Small intestine (tissue), 7 donors: ENCODE results near the gene LRRC8B. TPM values are rescaled to one million over a fixed set of nuclear protein-coding genes. Genes with fewer than 3 reads are reported as not detected.

ENCODE experiments used
- DNase-seq, 2 donors: peaks; one replicate each; pipeline versions ENCODE4 v3.0.0 to v3.0.0-alpha.2; 2013
- FAIRE-seq: peaks from 2 replicates; lab custom pipeline; 2012; peaks lifted over from hg19 to GRCh38; lab: Jason Lieb, UNC
- H3K27ac ChIP-seq, 3 donors: one replicate each; pipeline ENCODE4 v1.5.1; 2013; ENCODE audit warnings: low read length in 2 of 3, mild to moderate bottlenecking in 2 of 3, control low read depth in 1 of 3, inconsistent platforms in 1 of 3, low read depth in 1 of 3, moderate library complexity in 1 of 3
- H3K27me3 ChIP-seq, 3 donors: one replicate each; pipeline ENCODE4 v1.6.1; 2013; ENCODE audit warnings: low read length in 3 of 3, inconsistent platforms in 1 of 3; ENCODE audit not compliant: control insufficient read depth in 3 of 3, insufficient read depth in 3 of 3
- H3K36me3 ChIP-seq, 3 donors: one replicate each; pipeline ENCODE4 v1.6.1; 2013; ENCODE audit warnings: low read length in 3 of 3, inconsistent platforms in 1 of 3, low read depth in 1 of 3, mild to moderate bottlenecking in 1 of 3, moderate library complexity in 1 of 3; ENCODE audit not compliant: control insufficient read depth in 3 of 3, insufficient read depth in 2 of 3
- H3K4me1 ChIP-seq, 3 donors: one replicate each; pipeline ENCODE4 v1.6.1; 2013; ENCODE audit warnings: low read length in 2 of 3, inconsistent platforms in 1 of 3, low read depth in 1 of 3, mild to moderate bottlenecking in 1 of 3, moderate library complexity in 1 of 3; ENCODE audit not compliant: control insufficient read depth in 3 of 3, insufficient read depth in 2 of 3
- H3K4me3 ChIP-seq, 3 donors: one replicate each; pipeline ENCODE4 v1.5.1; 2013; ENCODE audit warnings: low read length in 3 of 3, control low read depth in 1 of 3, inconsistent platforms in 1 of 3, low read depth in 1 of 3, mild to moderate bottlenecking in 1 of 3, moderate library complexity in 1 of 3
- H3K9me3 ChIP-seq, 2 donors: one replicate each; pipeline ENCODE4 v1.6.1; 2013; ENCODE audit warnings: low read depth in 1 of 2, low read length in 1 of 2; ENCODE audit not compliant: control insufficient read depth in 2 of 2, insufficient read depth in 1 of 2
- WGBS, 3 donors: extraction: QIAGEN DNeasy Blood & Tissue Kit; methylation state at CpG; one replicate each; pipeline ENCODE4 v1.1.7; 2013; 5-methylcytosine and 5-hydroxymethylcytosine counted together
- polyA plus RNA-seq, 4 donors: library from polyadenylated mRNA; stranded (reverse) in 3 of 4; unstranded in 1 of 4; fragments of 200-250 nt in 3 of 4; fragments of 120-200 nt in 1 of 4; gene quantifications; one replicate each; pipeline versions ENCODE4 v1.2.1 to v1.2.3, GENCODE V29; 2013
- donor health status: healthy with polysubstance abuse.
- donor health status: control.
- donor health status: control.
- donor health status: Bipolar disorder and iron deficiency.
- donor health status: healthy.

LRRC8B gene
- polyA plus RNA-seq, 4 donors: 1.6 to 8.4 (median 4.2) TPM

DNA sequence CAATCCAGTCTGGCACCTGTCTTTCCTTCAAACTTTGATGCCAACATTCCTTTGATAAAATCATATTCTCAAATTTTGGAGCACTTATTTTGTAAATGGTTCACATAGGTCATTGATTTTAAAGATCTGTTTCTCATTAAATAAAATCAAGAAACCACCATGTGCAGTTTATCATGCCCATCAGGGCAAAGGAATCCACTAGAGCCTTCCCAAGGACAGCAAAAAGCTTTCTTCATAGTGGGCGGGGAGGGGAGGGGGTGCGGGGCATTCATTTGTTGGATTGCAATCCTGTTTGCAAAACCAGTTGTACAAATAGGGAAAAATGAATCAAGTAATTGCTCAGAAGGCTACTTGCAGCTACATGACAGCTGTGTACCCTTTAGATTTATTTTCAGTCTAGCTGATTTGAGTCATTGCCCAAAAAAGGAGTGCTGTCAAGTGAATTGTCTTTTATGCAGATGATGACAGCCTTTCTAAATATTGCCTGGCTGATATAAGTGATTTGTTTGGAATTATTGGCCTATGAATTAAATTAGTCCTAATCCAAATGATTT is 23.0 kb downstream of the LRRC8B start:
- WGBS, 3 donors: 67 to 80% (median 71%) methylated on average over 2 of the region's 2 CpGs
- no peak for FAIRE-seq
- H3K27ac ChIP-seq: no peak overlapping the region

DNA sequence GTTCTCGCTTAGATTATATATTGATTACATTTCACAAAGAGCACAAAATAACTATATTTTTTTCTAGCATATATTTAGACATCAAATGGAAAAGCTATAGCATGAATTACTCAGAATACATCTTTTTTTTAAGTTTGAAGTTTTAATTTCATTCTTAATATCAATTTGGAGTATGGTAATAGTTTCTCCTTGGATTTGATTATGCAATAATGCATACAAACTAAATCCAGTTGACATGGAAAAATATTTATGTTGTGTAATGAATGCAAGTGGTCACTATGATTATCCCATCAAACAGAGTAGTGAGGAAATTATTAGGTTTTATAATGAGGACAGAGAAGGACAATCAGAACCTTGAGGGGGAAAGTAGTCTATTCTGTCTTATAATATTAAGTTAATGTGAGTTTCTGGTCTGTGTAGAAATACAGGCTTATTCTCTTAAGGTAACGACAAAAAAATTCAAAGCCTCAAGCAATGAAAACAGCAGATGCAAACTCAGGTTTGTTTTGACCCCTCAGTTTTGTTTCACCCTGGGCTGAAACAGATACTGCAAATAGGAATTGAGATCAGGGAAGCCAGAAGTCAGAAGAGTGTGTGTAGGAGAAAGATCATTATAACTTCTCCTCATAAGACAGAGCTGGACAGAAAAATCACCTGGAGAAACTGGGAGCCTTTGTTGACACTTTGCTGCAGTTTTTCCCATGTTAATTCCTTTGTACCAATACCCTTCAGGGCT is 23.7 kb downstream of the LRRC8B start:
- no peak overlapping the region for H3K27ac ChIP-seq
- no peak overlapping the region for H3K4me3 ChIP-seq
- DNase-seq (no peak), FAIRE-seq (no peak)
- peaks cover 0 to 21% (median 9%) of the 10 kb centered on the region in 3 donors for H3K4me1 ChIP-seq
- H3K27me3 ChIP-seq: no peaks in the 10 kb centered on the region
- H3K36me3 ChIP-seq: peaks cover 0 to 1% (median 0%) of the 10 kb centered on the region in 3 donors
- H3K9me3 ChIP-seq: no peaks in the 10 kb centered on the region
- 90 to 97% (median 93%) methylated on average over 2 of the region's 2 CpGs for WGBS, 3 donors

More for the DNA sequence above, 23.0 kb downstream of the LRRC8B start:
- H3K36me3 ChIP-seq: peaks cover 0 to 1% (median 0%) of the 10 kb centered on the region in 3 donors
- no peaks in the 10 kb centered on the region for H3K9me3 ChIP-seq
- H3K4me3 ChIP-seq: no peak overlapping the region
- H3K4me1 ChIP-seq: peaks cover 0 to 21% (median 9%) of the 10 kb centered on the region in 3 donors
- no peak for DNase-seq
- H3K27me3 ChIP-seq: no peaks in the 10 kb centered on the region

DNA sequence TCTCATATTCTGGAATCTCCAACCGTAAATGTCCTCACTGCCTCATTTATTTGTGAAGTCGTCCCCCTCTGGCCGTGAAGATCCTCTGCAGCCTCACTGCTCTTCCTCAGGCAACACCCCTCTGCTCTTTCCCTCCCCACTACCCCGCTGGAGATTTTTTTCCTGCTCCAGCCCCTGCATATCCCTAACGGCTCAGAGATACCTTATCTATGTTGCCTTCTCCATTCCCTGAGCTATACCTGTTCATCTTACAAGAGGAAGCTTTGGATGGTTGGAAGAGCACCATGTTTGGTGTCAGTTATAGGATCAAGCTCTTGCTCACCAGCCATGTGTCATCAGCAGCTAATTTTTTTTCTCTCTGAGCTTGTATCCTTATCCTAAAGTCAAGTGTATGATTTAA is 26.4 kb downstream of the LRRC8B start:
- no peak for FAIRE-seq
- peaks cover 0 to 1% (median 0%) of the 10 kb centered on the region in 3 donors for H3K36me3 ChIP-seq
- H3K4me1 ChIP-seq: peaks cover 0 to 13% (median 9%) of the 10 kb centered on the region in 3 donors
- peak in 1 of 2 donors; percentile 31 for DNase-seq
- peak overlapping the region in 1 of 3 donors; percentile 24 for H3K4me3 ChIP-seq
- 14 to 64% (median 58%) methylated on average over 5 of the region's 5 CpGs for WGBS, 3 donors
- H3K27me3 ChIP-seq: no peaks in the 10 kb centered on the region
- peak overlapping the region in 1 of 3 donors; percentile 60 for H3K27ac ChIP-seq
- H3K9me3 ChIP-seq: no peaks in the 10 kb centered on the region

DNA sequence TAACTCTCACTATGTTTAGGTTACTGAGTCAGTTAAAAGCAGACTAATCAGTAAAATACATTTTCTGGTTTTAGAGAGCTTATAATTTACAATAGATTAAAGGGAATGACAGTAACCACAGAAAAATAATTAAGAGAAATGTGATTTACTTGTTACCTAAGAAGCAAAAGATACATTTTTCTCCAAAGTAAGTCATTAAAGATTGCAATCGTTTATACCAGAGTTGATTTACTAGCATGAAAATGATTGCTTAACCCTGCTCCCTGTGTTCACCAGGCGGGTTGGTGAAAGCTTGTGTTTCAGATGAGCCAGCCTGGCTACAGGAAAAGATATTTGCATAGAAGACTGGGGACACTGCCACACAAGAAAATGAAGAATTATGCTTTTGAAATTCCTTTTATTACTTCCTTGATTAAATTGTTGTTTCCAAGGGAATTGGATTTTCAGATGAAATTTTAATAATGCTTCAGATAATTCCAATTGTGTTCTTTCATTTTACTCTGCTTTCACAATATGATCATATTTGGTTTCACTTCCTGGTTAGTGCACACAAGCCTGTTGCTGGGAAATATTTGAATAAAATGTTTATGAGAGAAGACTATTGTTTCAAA is 27.9 kb downstream of the LRRC8B start:
- peaks cover 0 to 8% (median 5%) of the 10 kb centered on the region in 3 donors for H3K4me1 ChIP-seq
- H3K4me3 ChIP-seq: no peak overlapping the region
- whole genome bisulfite sequencing, 3 donors: 8 to 17% (median 13%) methylated on average over 2 of the region's 2 CpGs
- H3K27ac ChIP-seq: peak overlapping the region; percentile 55 to 78 (median 60)
- H3K27me3 ChIP-seq: no peaks in the 10 kb centered on the region
- peak; percentile 60 to 68 for DNase-seq
- H3K36me3 ChIP-seq: peaks cover 0 to 1% (median 0%) of the 10 kb centered on the region in 3 donors
- peak; percentile 81 for FAIRE-seq
- no peaks in the 10 kb centered on the region for H3K9me3 ChIP-seq

DNA sequence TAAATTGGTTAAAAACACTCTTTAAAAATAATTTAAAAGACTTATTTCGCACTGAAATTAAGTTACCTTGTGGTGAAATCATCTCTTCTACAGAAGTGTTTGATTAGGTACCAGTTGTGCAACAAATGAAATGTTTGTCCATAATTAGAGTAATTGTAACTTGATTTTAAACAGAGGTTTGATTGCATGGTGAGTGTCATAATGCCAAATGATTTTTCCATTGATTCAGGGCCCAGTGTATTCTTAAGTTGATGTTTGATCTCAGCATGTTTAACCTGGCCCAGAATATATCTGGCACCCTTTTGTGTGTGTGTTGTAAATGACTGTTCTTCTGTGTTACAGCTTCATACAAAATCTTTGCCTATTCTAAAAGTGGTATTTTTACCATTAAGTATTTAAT is 28.5 kb downstream of the LRRC8B start:
- Histone ChIP-seq H3K9me3 (no peaks in the 10 kb centered on the region), H3K27ac (peak overlapping the region in 1 of 3 donors; percentile 55), H3K4me1 (peaks cover 0 to 5% (median 5%) of the 10 kb centered on the region in 3 donors), H3K27me3 (no peaks in the 10 kb centered on the region), H3K4me3 (no peak overlapping the region), H3K36me3 (peaks cover 0 to 1% (median 0%) of the 10 kb centered on the region in 3 donors)
- DNase-seq (peak in 1 of 2 donors; percentile 13), FAIRE-seq (no peak)
- WGBS, 3 donors: 95 to 98% (median 95%) methylated on average over 1 of the region's 1 CpG

DNA sequence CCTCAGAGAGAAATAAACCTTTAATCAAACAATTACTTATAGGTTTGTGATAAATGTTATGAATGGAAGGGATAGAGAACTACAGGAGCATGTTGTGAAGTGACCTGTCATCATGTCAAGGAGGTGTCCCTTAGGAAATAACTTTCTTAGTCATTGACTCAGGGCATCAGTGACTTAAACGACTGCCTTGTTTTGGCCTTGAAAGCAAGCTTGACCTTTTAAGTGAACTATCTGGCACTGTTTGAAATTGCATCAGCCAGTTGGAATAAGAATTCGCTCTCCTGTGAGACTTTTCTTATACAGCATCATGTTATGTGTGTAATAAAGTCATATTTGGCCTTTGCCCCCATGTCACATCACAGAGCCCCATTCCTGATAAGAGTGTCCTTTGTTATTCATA is 30.9 kb downstream of the LRRC8B start:
- H3K36me3 ChIP-seq: peaks cover 0 to 3% (median 2%) of the 10 kb centered on the region in 3 donors
- no peaks in the 10 kb centered on the region for H3K27me3 ChIP-seq
- H3K9me3 ChIP-seq: no peaks in the 10 kb centered on the region
- H3K4me3 ChIP-seq: no peak overlapping the region
- DNase-seq: peak; percentile 32 to 36
- H3K27ac ChIP-seq: no peak overlapping the region
- peaks cover 0 to 5% (median 0%) of the 10 kb centered on the region in 3 donors for H3K4me1 ChIP-seq
- FAIRE-seq: no peak
- WGBS, 3 donors: 18 to 51% (median 35%) methylated on average over 2 of the region's 2 CpGs

DNA sequence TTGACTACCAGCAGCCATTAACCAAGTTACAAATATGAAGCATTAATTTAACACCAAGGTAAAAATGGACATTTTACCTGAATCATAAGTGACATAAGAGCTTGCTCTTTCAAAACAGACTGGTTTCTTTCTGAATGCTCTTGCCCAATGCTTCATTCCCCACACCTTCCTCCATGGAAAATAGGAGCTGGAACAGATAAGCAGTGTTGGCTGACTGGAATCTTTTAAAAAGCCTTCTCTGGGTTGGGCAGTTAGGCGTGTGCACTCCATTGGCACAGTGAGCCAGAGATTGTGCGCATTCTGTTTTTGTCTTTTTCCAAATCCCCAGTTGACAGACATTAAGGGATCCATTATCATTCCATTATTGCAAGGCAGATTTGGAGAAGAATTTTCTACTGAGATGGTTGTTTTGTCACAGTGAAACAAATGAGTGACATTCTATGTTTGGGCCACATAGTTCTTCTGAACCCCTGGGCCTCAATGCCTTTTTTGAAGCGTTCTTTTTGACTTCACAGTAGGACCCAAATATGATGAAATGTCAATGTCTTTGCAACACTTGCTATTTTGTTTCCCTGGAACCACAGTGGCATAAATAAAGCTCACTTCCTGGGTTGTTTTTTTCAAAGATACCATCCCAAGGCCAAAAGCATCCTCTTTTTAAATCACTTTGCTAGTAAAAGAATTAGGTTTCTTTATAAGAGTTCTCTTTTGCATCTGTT is 32.3 kb downstream of the LRRC8B start:
- no peak for DNase-seq
- Histone ChIP-seq H3K27me3 (no peaks in the 10 kb centered on the region), H3K27ac (no peak overlapping the region), H3K4me1 (peaks cover 0 to 2% (median 0%) of the 10 kb centered on the region in 3 donors), H3K36me3 (peaks cover 0 to 2% (median 2%) of the 10 kb centered on the region in 3 donors), H3K9me3 (no peaks in the 10 kb centered on the region), H3K4me3 (no peak overlapping the region)
- FAIRE-seq: no peak
- WGBS, 3 donors: 88 to 95% (median 93%) methylated on average over 3 of the region's 3 CpGs

DNA sequence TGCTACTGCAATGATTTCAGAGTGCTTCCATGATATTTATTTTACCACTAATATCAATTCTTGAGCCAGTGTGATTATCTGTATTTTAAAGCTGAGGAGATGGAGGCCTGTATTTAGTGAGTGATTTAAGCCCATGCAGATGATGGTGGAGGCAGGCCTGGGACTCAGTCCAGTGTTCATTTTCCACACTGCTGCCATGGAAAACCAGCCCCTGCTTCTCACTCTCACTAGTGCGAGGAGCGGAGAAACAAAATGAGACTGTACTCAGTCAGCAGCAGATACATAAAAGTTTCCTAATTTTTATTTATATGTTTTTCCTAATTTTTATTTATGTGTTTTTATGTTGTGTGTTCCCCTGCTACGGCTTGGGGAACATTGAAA is 32.8 kb downstream of the LRRC8B start:
- 96 to 97% (median 96%) methylated on average over 3 of the region's 3 CpGs for WGBS, 3 donors
- H3K27me3 ChIP-seq: no peaks in the 10 kb centered on the region
- no peak overlapping the region for H3K27ac ChIP-seq
- no peak overlapping the region for H3K4me3 ChIP-seq
- H3K36me3 ChIP-seq: peaks cover 0 to 2% (median 2%) of the 10 kb centered on the region in 3 donors
- H3K9me3 ChIP-seq: no peaks in the 10 kb centered on the region
- FAIRE-seq: no peak
- DNase-seq: no peak
- peaks cover 0 to 2% (median 0%) of the 10 kb centered on the region in 3 donors for H3K4me1 ChIP-seq
